Right lobe of liver (tissue), 4 donors: Measurements from ENCODE around the gene ANK2.

ENCODE experiments used
- CTCF ChIP-seq, 4 donors: fragments of 200-600 bp in 3 of 4; fragments of 450-650 bp in 1 of 4; IDR thresholded peaks; one replicate each; pipeline versions ENCODE4 v1.5.1 to v1.8.0; 2016 to 2022; ENCODE audit warnings: antibody characterized with exemption in 4 of 4, mild to moderate bottlenecking in 2 of 4
- POLR2A ChIP-seq: fragments of 450-650 bp; IDR thresholded peaks from one replicate; pipeline ENCODE4 v1.6.1; 2017; ENCODE audit warnings: antibody characterized with exemption, mild to moderate bottlenecking
- donor health status: DM: no; HTN: no; CAD: no.
- donor health status: DM: no; HTN: no; CAD: no.
- donor health status: DM: no; HTN: yes; CAD: no.

- TF ChIP-seq CTCF (IDR thresholded peaks at IDR 0.05) (no peak), POLR2A (no peak)
These were observed 287.1 kb downstream of the ANK2 start for GRCh38 chr4:113336556-113336955.
